Measurements from ENCODE around the gene PLIN1. TPM values are rescaled to one million over a fixed set of nuclear protein-coding genes. Genes with fewer than 3 reads are reported as not detected.
"Not testable (repeated sequence)": the region's sequence is repeated elsewhere in the genome, so short reads cannot be mapped to it uniquely, and the experiment has no call there.

Gene PLIN1, protein sequence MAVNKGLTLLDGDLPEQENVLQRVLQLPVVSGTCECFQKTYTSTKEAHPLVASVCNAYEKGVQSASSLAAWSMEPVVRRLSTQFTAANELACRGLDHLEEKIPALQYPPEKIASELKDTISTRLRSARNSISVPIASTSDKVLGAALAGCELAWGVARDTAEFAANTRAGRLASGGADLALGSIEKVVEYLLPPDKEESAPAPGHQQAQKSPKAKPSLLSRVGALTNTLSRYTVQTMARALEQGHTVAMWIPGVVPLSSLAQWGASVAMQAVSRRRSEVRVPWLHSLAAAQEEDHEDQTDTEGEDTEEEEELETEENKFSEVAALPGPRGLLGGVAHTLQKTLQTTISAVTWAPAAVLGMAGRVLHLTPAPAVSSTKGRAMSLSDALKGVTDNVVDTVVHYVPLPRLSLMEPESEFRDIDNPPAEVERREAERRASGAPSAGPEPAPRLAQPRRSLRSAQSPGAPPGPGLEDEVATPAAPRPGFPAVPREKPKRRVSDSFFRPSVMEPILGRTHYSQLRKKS
- 4.7 TPM for total RNA-seq
- long read RNA-seq, partial matches to known transcripts, result 4 of 4 reads
- long read RNA-seq, other reads (novel, unspliced or antisense), result 0 of 4 reads

DNA sequence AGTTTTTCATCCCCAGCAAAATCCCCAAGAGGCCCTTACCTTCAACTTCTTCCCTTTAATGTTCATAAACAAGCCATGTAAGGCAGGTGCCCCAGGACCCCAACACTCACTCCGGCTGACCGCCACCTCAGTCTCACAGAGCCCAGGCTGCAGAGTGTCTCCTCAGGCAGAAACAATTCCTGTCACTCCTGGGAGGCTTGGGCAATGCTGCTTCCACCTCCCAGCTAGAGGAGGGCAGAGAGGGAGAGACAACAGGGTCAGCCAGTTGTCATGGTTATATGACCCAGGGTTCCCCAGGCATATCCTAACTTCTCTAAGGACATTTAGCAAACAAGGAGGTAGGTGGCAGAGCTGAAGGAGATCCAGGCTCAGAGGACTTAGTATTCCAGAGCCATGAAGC, at the start of gene PLIN1:
Gene PLIN1 (minus strand): TSS at position 156 of the 400 bp plus-strand sequence. CDS start 1,878 bp downstream, outside the sequence.
- DNase-seq (no peak), ATAC-seq (no peak)
- intact Hi-C loops (cut with micrococcal nuclease), result no loop called here

DNA sequence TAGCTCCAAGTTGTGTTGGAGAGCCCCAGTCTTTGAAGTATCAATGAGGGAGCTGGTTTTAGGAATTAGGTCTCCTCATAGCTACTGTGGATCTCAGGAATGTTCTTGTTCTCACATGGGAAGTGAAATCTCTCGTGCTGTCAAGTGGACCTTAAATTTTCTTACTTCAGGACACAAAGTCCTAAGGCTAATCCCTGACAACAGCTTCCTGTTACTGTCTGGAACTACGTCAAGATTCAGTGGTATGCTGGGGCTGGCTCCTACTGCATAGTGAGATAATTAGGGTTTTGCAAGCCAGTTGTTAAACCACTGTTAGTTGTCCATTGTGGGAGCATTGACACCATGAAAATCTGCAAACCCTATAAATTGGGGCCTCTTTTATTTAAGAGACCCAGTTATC, 49.1 kb upstream of the PLIN1 start:
- DNase-seq (no peak), ATAC-seq (peak; percentile 75)
- intact Hi-C loops (cut with micrococcal nuclease), result no loop called here

DNA sequence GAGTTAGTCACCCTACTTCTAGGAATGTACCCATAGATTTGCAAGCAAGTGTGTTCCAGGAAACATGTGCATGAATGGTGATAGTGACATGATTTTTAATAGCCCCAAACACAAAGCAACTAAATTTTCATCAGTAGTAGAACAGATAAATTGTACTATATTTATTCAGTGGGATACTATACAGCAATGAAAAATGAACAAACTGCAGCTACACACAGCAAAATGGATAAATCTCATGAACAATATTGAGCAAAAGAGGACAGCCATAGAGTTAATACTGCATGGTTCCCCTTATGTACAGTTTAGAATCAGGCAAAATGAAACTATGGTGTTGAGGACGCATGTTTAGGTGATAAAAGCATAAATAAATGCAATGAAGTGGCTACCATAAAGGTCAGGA, 45.9 kb upstream of the PLIN1 start:
- ATAC-seq, result no peak
- DNase-seq, result no peak
- intact Hi-C loops (cut with micrococcal nuclease), result no loop called here

DNA sequence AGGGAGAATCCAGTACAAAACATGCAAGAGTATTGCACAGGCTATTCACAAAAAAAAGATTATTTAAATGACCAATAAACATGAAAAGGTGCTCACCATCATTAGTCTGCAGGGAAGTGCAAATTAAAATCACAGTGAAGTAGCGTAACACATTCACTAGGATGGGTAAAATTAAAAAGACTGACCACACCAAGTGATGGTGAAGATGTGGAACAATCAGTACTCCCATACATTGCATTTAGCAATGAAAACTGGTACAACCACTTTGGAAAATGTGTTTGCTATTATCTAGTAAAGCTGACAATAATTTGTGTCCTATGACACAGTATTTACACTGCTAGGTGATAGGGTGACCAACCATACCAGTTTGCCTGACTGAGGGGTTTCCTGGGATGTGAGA, 45.5 kb upstream of the PLIN1 start:
- DNase-seq, result no peak
- intact Hi-C loops (cut with micrococcal nuclease), result no loop called here
- ATAC-seq, result no peak

DNA sequence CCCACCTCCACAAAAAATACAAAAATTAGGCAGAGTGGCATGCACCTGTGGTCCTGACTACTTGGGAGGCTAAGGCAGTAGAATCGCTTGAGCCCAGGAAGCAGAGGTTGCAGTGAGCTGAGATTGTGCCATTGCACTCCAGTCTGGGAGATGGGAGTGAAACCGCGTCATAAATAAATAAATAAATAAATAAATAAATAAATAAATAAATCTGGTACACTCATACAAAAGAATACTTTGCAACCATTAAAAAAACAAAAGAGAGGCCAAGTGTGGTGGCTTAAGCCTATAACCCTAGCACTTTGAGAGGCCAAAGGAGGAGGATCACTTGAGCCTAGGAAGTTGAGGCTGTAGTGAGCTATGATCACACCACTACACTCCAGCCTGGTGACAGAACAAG, 43.9 kb upstream of the PLIN1 start:
- ATAC-seq (no peak), DNase-seq (no peak)
- intact Hi-C loops (cut with micrococcal nuclease), result no loop called here

DNA sequence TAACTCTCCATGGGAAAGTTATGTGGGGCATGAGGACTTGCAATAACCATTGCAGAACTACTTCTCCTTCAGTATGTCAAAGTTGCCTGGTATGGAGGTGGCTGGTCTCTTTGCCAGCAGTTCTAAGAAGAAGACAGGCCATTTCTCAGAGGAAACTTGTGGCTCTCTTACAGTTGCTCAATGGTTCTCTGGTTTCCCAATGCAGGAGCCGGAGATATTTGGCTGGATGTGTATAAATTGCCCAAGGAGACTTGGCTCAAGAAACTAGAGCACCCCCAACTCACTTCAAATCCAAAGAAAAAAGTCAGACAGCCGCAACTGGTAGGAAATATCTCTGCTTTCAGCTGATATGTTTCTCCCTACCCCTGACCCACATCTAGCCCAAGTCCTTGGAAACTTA, 35.6 kb upstream of the PLIN1 start:
- intact Hi-C loops (cut with micrococcal nuclease), result no loop called here
- DNase-seq (no peak), ATAC-seq (no peak)

DNA sequence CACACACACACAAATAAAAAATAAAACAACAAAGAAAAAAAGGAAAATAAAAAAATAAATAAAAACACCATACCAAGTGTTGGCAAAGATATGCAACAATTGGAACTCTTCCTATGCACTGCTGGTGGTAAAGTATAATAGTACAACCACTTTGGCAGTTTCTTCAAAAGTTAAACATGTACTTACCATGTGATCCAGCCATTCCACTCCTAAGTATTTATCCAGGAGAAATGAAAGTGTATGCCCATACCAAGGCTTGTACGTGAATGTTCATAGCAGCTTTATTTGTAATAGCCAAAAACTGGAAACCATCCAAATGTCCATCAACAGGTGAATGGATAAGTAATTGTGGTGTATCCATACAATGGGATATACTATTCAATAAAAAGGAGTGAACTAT, 28.4 kb upstream of the PLIN1 start:
- ATAC-seq (no peak), DNase-seq (no peak)
- intact Hi-C loops (cut with micrococcal nuclease), result no loop called here

DNA sequence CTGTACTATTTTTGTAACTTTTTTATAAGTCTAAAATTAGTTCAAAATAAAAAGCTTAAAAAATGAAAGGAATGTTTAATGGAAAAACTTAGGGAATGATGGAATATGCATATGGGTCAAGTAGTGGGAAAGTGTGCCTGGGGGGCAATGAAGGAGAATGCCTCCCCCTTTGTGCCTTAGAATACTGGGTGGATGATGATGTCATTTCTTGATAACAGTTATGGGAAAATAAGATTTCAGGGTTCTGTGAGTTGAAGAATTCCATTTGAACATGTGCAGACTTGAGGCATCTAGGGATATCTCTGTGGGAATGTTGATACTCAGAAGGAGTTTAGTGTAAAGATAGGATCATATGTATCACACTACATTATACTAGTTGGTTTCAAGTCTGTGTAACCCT, 25.2 kb upstream of the PLIN1 start:
- no peak for DNase-seq
- ATAC-seq, result no peak
- intact Hi-C loops (cut with micrococcal nuclease), result no loop called here

DNA sequence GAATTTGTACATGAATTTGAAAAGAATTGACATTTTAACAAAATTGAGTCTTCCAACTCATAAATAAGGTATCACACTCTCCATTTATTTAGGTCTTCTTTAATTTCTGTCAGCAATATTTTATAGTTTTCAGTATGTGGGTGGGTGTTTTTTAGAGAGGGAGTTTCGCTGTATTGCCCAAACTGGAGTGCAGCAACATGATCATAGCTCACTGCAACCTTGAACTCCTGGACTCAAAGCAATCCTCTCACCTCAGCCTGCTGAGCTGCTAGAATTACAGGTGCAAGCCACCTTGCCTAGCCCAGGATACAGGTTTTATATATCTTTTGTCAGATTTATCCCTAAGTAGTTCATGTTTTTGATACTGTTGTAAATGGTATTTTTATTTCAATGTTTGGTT, 16.0 kb upstream of the PLIN1 start:
- ATAC-seq (no peak), DNase-seq (no peak)
- intact Hi-C loops (cut with micrococcal nuclease), result no loop called here

DNA sequence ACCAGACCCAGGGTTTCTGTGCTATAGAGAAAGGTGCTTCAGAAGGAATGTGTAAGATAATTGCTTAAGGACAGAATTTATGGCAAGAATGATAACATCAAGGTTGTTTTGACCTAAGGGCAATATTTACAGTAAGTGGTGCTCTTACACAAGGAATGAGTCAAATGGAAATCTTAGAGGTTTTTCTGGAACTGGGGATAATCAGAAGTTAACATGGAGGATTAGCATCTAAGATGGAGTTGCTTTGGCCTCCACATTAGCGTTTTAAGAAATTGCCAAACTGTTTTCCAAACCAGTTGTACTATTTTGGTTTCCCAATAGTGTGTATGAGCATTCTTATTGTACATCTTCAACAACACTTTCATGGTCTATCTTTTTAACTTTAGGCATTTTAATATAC, 14.5 kb upstream of the PLIN1 start:
- intact Hi-C loops (cut with micrococcal nuclease), result no loop called here
- ATAC-seq, result no peak
- no peak for DNase-seq

DNA sequence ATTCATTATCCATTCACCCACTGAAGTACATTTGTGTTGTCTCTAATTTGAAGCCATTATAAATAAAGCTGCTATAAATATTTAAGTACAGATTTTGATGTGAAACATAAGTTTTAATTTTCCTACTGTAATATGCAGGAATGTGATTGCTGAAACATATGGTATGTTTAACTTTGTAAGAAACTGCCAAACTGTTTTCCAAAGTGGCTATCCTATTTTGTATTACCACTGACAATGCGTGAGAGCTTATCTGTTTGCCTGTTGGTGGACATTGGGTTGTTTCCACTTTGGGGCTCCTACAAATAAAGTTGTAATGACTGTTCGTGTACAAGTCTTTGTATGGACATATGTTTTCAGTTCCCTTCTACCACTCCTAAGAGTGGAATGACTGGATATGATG, 13.9 kb upstream of the PLIN1 start:
- DNase-seq, result no peak
- no peak for ATAC-seq
- intact Hi-C loops (cut with micrococcal nuclease), result no loop called here

DNA sequence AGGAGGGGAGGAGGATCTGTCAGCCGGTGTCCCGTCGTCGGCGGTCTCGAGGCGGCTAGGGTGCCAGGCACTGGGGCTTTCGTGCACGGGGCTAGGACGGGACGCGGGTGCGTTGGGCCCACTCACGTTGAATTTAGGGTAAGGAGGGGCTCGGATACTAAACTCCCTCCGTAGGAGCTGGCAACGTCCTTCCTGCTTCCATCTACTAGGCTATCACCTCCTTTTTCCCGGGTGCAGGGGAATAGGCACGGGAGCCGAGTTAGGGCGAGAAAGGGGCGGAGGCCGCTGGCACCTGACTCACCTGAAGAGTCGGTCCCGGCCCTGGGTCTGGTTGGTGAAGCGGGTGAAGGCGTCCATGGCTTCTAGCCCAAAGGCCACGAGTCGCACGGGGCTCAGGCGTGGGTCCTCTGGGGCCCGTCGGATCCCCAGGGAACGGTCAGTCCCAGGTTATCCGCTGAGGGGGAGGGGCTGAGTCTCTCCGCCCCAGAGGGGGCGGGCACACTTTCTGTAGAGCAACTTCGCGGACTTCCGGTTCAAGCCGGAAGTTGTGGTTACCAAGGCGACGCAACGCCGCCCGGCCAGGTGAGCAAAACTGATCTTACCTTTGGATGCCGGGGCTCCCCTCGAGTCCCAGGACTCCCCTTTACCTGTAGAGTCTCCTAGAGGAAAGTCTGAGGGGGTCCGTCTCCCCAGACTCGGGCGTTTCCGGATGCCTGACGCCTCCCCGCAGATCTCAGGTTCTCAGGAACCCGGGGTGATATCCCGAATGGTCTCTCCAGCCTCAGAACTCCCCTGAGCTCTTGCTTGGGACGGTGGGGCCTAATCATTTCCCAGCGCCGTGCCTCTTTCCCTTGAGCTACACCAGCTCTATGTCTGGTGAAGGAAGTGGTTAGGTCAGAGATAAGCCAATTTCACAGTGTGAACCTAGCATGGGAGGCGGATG, 11.4 kb upstream of the PLIN1 start, which contains the start of the genes PEX11A and WDR93:
Gene PEX11A (minus strand): TSS at position 479 of the 943 bp plus-strand sequence. CDS start 122 bp downstream, at position 357.
Gene WDR93 (plus strand): TSS at position 536 of the 943 bp plus-strand sequence. CDS start 10,936 bp downstream, outside the sequence.
- DNase-seq (peak; percentile 88), ATAC-seq (peak; percentile 97)
- intact Hi-C loops (cut with micrococcal nuclease), result no loop called here

DNA sequence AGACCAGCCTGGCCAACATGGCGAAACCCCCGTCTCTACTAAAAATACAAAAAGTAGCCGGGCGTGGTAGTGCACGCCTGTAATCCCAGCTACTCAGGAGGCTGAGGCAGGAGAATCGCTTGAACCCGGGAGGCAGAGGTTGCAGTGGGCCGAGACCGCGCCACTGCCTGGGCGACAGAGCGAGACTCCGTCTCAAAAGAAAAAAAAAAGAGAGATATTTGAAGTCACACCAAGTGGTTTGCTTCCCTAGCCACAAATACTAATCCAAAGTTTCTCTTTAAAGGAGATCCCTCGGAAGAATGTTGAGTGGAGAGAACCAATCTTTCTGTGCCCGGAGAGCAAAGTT, 10.7 kb upstream of the PLIN1 start:
- intact Hi-C loops (cut with micrococcal nuclease); DNase-seq; ATAC-seq: not testable (repeated sequence)

DNA sequence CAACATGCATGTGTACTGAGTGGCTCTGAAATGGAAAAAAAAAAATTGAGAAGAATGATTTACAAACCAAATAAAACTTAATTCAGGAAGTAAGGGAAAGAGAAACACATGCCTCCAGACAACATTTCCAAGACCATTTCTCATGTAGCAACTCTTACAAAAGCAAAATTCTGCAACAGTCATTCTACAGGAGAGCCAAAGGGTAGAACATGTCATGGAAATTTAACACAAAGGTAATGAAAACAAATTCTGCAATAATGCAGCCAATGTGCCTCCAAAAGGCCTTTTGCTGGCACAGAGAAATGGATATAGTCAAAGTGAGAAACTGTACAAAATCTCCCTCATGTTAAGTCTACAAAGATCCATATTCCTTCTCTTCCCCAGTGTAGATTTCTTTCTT, 7.4 kb upstream of the PLIN1 start:
- ATAC-seq, result no peak
- intact Hi-C loops (cut with micrococcal nuclease), result no loop called here
- no peak for DNase-seq

DNA sequence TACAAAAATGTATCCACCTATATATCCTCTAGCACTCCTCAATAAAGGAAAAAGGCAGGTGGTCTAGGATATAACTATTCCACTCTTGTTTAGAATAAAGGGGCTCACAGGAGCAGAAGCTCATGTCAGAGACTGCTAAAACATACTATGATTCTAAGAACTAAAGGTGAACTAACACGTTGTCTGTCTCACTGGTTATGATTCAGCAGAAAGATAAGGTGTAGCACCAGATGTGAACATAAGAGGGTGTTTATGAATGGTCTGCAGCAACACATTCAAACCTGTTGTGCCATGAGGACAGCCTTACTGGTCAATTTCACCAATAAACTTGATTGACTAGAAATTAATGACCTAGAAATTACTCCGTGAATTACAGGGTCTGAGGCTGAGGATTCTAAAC, 6.8 kb upstream of the PLIN1 start:
- DNase-seq, result no peak
- no peak for ATAC-seq
- intact Hi-C loops (cut with micrococcal nuclease), result no loop called here

DNA sequence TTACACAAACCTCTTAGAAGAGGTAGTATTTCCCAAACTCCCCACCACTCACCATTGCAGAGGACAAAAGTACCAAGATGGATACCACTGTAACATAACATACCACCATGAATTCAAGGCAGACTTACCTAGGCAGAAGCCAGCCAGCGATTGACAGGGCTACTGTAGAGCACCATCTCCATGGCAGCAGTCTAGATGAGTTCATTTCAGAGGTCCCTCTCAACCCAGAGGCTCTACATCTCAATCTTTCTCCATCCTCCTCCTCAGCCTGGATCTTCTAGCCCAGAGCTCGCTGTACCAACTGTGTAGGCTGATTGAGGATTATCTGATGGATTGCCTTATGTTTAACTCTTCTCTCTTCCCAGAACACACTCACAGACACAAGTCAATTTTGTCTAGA, 2.0 kb upstream of the PLIN1 start:
- intact Hi-C loops (cut with micrococcal nuclease), result no loop called here
- DNase-seq (no peak), ATAC-seq (peak; percentile 11)

DNA sequence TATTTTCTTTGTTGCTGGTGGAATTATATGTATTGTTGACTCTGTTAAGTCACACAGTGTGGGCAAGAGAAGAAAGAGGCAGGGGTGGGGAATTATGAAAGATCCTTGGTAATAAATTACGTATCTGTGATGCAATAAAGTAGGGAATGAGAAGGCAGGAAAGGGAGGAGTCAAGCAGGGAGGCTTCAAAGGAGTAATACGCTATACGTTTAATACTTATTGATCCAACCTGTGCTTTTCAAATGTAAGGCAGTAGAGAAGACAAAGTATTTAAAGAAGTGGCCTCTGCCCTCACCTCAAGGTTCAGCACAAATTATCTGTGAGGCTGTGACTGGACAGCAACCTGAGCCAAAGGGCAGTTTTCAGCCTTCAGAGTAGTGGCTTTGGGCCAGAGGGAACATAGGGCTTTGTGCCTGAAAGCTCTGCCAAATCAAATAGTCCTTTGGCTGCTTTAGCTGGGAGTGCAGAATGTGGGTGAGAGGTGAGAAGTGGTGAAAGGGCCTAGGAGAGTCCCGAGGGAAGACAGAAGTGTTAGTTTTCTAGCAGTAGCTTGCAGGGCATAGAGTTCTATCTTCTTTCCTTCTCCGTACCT, 1.2 kb upstream of the PLIN1 start:
- intact Hi-C loops (cut with micrococcal nuclease), result no loop called here

DNA sequence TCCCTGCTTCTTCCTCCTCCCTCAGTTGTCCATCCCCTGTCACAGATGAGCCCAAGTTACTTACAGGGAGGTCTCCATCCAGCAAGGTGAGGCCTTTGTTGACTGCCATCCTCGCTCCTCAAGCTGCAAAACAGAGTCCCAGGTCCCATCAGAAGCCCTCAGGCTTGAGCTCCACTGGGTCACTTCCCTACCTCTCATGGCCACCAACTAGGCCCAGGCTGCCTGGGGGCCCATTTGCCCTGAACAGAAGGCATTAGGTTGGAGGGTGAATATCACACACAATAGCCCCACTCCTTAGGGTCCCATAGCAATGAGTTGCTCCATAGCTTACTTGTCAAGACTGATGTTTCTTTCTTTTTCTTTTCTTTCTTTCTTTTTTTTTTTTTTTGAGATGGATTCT, 1.8 kb downstream of the PLIN1 start:
- DNase-seq, result no peak
- intact Hi-C loops (cut with micrococcal nuclease), result no loop called here
- no peak for ATAC-seq

More for the DNA sequence above, 1.2 kb upstream of the PLIN1 start:
- peak; percentile 95 for ATAC-seq
- DNase-seq, result no peak

DNA sequence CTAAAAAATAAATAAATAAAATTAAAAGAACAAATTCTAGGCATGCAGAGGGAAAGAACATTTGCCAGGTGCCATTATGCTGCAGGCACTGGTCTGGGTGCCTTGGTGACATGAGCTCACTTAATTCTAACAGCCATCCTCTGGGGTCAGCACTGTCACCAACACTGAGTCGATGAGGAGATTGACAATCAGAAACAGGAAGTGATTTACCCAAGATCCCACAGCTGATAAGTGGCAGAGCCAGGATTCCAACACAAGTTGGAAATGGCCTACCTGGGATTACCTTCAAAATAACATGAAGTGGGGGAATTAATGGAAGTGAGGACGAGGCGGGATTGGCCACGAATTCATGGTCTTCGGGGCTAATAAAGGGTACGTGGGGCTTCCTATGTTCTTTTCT, 3.6 kb downstream of the PLIN1 start:
- DNase-seq (no peak), ATAC-seq (no peak)
- intact Hi-C loops (cut with micrococcal nuclease), result no loop called here
